Measurements from ENCODE around the gene TLE3.
"Not testable (repeated sequence)": the region's sequence is repeated elsewhere in the genome, so short reads cannot be mapped to it uniquely, and the experiment has no call there.

The TLE3 gene

DNA sequence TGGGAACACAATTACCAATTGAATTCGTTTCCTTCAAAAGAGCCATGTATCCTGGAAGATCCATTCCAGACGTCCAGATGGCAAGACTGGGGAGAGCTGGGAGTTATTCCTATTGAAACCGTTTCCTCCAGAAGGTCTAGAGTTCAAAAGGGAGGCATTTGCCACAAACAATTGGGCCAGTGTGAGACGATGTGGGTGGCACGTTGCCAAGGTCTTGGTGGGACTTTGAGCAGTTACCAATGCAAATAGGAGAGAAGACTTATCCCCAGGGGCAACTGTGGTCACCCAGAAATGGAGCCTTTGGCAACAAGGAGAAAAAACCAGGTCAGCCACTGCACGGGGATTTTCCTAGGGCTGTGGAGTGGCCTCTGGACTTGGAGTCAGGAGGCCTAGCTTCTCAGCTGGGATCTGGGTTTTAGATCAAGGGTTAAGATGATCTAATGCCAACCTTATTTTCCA lies 29.6 kb upstream of the TLE3 start:
- FAIRE-seq (no peak), DNase-seq (ENCODE audit: insufficient read length, low spot score) (no peak)

GRCh38 chr15:70126362-70126761 lies 28.6 kb upstream of the TLE3 start:
- no peak for DNase-seq (ENCODE audit: insufficient read length, low spot score)
- no peak for FAIRE-seq

GRCh38 chr15:70125605-70126004 lies 27.9 kb upstream of the TLE3 start:
- FAIRE-seq, result no peak
- no peak for DNase-seq (ENCODE audit: insufficient read length, low spot score)

- FAIRE-seq (no peak), DNase-seq (ENCODE audit: insufficient read length, low spot score) (no peak)
Observed at GRCh38 chr15:70121624-70122302, 24.0 kb upstream of the TLE3 start.

DNA sequence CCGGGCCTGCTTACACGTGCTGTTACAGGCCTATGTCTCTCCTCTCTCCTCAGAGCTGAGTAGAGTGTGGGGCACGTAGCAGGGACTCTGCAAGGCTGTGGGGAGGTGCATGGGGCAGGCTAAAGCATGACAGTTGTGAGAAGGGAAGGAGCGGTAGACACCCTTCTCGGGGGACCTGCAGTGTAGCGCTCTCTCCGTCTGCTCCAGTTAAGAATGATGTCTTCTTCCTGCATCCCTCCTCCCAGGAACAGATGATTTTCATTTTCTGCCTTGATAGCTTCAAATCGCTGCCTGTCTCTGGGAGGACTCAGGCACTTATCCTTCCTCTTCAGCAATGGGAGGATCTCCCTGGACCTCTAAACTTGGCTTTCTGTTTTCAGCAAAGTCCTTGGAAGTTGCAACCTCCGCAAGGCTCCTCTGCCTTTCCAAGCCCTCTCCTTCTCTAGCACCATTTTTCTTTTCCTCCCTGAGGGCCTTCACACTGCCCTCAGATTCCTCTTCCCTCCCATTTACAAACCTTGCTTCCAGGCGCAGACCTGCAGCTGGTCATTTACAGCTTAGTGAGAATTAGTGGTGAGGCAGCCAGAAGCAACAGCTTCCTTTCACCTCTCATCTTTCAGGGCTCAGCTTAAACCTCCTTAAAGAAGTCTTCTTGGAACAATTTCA lies 23.4 kb upstream of the TLE3 start:
- no peak for FAIRE-seq

DNA sequence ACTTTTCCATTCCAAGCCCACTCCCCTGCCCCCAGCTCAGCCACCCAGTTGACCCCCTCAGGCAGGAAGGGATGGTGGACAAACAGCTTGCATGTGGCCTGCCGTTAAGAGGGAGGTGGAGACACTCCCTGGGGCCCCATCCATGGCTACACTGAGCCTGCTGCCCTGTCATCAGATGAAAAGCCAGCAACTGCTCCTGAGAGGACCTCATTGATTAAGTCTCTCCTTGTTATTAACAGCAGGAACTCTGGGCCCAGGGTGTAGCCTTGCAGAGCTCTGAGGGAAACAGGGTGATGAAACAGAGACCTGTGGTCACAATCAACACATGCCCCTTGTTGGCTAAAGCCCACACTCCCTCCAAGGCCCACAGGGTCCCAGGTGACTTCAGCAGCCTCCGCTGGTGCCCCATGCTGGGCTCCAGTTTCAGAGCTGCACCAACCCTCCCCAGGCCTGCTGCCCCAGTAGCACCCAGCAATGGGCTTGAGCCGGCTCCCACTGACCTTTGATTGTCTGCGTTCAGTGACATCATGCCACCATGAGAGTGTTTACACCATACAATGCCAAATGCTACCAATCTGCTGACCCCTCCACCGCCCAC lies 22.3 kb upstream of the TLE3 start:
- FAIRE-seq (no peak), DNase-seq (ENCODE audit: insufficient read length, low spot score) (no peak)

More for the DNA sequence above, 23.4 kb upstream of the TLE3 start:
- no peak for DNase-seq (ENCODE audit: insufficient read length, low spot score)

GRCh38 chr15:70118599-70118998 lies 20.9 kb upstream of the TLE3 start:
- DNase-seq (ENCODE audit: insufficient read length, low spot score), result no peak
- no peak for FAIRE-seq

DNA sequence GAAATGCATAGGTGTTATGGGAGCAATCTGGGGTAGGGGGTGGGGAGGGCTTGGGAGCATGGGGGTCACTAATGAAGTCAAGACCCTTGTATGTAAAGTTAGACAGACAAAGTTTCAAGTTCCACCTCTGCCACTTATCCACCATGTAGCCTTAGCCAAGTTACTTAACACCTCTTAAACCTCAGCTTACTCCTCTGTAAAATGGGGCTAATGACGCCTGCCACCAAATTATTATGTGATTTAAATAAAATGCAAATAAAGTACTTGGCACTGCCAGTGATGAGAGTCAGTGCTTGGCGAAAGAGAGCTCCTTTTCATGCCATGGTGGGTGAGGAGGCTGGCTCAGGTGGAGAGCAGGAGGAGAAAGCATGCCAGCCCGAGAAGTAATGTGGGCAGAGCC lies 18.6 kb upstream of the TLE3 start:
- FAIRE-seq (no peak), DNase-seq (ENCODE audit: insufficient read length, low spot score) (no peak)

DNA sequence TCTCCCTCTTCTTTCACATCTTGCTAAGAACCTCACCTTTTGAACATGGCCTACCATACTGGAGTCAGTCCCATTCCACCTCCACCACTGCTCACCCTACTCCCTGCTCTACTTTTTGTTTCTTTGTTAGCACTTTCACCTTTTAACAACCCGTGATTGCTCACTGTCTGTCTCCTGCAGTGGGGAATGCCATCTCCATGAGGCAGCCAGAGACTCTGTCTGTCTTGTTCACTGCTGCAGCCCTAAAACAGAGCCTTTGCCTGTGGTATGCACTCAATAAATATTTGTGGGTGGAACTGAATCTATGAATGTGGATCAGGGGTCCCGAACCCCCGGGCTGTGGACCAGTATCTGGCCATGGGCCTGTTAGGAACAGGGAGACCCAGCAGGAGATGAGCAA lies 16.5 kb upstream of the TLE3 start:
- DNase-seq (ENCODE audit: insufficient read length, low spot score) (no peak), FAIRE-seq (no peak)

GRCh38 chr15:70113304-70113700 lies 15.6 kb upstream of the TLE3 start:
- DNase-seq (ENCODE audit: insufficient read length, low spot score) (no peak), FAIRE-seq (no peak)

DNA sequence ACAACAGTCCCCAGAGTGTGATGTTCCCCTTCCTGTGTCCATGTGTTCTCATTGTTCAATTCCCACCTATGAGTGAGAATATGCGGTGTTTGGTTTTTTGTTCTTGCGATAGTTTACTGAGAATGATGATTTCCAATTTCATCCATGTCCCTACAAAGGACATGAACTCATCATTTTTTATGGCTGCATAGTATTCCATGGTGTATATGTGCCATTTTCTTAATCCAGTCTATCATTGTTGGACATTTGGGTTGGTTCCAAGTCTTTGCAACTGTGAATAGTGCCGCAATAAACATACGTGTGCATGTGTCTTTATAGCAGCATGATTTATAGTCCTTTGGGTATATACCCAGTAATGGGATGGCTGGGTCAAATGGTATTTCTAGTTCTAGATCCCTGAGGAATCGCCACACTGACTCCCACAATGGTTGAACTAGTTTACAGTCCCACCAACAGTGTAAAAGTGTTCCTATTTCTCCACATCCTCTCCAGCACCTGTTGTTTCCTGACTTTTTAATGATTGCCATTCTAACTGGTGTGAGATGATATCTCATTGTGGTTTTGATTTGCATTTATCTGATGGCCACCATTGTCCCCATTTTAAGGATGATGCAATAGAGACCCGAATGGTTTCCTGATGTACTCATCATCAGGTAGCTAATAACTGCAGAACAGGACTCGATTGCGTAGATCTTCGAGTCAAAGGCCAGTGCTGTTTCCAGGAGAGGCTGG lies 15.0 kb upstream of the TLE3 start:
- FAIRE-seq; DNase-seq (ENCODE audit: insufficient read length, low spot score): not testable (repeated sequence)

DNA sequence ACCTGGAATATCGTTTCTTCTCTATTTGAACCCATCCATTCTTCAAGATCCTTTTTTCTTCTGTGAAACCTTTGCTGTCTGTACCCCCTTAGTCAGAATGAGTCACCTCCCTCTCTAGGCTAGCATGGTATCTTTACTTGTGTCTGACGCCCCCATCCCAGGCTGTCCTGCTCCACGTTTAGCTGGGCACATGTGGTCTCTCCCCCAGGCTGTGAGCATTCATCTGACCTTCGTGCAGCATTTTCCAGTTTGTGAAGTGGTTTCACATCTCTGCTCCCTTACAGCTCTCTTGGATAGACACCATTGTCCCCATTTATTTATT lies 14.3 kb upstream of the TLE3 start:
- DNase-seq (ENCODE audit: insufficient read length, low spot score) (no peak), FAIRE-seq (no peak)

DNA sequence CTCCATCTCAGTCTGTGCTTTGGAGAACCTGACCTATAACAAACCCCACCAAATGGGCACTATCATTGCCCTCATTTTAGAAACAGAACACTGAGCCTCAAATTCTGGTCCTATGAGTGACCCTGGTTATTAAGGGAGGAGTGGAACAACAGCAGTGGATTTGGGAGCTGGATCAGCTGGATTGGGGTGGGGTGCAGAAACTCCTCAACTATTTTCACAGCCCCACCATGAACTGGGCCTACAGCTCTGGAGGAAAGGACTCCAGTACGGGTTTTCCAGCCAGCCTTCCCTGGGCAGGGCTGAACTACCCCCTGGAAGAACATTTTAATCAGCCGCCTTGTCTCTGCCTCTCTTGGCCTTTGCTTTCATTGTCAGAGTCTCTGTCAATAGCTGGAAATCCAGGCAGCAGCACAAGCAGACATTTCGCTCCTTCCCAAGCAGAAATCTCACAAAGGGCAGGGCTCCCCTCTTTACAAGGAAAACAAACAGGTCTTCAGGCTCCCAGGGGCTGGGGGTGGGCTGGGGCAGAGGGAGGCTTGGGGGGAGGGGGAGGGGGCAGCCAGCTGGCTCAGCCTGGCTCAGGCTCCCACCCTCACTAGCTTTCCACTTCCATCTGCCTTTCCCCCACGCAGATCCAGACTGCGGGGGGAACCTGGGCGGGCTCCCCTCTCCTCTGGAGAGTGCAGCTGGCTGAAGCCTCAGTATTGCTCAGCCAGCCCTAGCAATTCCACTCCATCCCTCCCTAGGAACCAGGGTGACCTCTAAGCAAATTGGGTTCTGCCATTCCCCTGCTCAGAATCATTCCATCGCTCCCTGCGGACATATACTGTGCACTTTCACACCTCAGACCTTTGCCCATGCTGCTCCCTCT lies 13.7 kb upstream of the TLE3 start:
- DNase-seq (ENCODE audit: insufficient read length, low spot score), result peak; percentile 87
- FAIRE-seq, result no peak

DNA sequence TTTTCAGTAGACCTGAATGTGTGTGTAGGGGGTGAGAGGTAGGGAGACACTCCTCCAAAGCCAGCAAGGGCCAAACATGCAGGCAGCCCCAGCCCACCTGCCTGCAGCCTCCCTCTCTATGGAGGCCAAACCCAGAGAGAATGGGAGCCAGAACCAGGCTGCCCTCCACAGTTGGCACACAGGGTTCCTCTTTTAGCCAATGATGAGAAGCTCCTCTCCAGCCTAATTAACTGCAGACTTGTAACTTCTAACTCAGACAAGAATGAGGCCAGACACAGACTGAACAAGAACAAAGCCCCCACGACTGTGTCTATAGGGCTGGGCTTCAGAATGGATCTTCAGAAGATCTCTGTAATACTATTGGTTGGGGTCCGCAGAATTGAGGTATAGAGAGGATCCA lies 12.3 kb upstream of the TLE3 start:
- DNase-seq (ENCODE audit: insufficient read length, low spot score) (no peak), FAIRE-seq (no peak)

- DNase-seq (ENCODE audit: insufficient read length, low spot score), result no peak
- FAIRE-seq, result no peak
Observed at GRCh38 chr15:70109531-70109930, 11.8 kb upstream of the TLE3 start.

- DNase-seq (ENCODE audit: insufficient read length, low spot score), result no peak
Observed at GRCh38 chr15:70103880-70104626, 6.3 kb upstream of the TLE3 start.

DNA sequence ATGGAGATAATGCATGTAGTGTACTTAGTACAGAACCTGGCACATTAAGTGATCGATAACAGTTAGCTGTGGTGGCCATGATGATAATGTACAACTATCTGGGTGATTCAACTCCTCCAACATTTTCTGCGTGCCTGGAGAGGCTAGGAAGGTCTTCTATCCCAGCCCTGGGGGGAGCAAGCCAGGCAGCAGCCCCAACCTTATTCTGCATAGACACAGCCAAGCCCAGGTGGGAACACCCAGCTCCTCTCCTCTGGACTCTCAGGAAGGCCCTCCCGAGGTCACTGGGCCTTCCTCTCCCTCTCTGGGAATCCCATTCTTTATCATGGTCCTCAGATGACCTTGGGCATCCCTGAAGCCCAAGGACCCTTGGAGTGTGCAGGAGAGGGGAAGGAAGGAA lies 5.1 kb upstream of the TLE3 start:
- FAIRE-seq (no peak), DNase-seq (ENCODE audit: insufficient read length, low spot score) (no peak)

More at GRCh38 chr15:70103880-70104626, 6.3 kb upstream of the TLE3 start:
- no peak for FAIRE-seq

DNA sequence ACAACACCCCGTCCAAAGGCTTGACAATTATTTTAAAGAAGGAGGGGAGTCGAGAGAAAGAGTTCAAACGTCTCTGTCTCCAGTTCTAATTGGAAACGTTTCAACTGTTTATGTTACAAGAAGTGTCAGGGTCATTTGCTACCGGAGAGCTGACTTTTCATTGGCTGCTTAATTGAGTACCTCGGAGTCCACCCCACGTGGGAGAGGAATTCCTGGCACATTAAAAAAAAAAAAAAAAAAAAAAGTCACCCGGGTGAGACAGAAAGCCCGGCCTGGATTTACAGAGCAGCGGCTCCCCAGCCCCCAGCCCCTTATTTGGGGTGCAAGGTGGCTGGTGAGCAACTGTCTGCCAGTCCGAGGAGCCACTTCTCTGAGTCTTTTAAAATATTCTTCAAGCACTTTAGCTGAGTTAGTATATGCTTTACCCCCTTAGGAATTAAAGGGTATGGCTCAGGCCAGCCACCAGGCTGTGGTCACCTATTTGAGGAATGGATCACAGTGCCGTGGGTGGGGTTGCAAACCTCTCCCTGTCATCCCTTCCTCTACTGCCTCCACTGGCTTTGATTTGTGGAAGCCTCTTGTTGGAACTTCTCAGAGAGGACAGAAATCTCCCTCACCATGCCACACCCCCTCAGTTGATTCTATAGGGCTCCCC lies 3.9 kb upstream of the TLE3 start:
- FAIRE-seq (no peak), DNase-seq (ENCODE audit: insufficient read length, low spot score) (peak; percentile 88)

Data from HTR-8/SVneo (cell line).